IMR-90 (cell line): Measurements from ENCODE around the gene SLC6A6. TPM values are rescaled to one million over a fixed set of nuclear protein-coding genes. Genes with fewer than 3 reads are reported as not detected.

ENCODE experiments used
- ATAC-seq: fragments of 200-7000 bp; cut with Tn5 transposase; 2 replicates; pipeline ENCODE4 v1.9.1; 2020; ENCODE audit warnings: low read depth, mild to moderate bottlenecking, moderate library complexity
- BruUV-seq: library from RNA; stranded (reverse); fragments of 400-500 nt; replicated peaks from 2 replicates; lab custom pipeline; 2021; lab: Mats Ljungman, UMichigan
- CTCF ChIA-PET: fragments of 300-600 bp; formaldehyde crosslinking; extraction: SDS; loops from one replicate; lab custom pipeline; 2021; ENCODE audit warnings: antibody characterized with exemption; lab: Yijun Ruan, JAX
- POLR2A ChIA-PET: fragments of 300-600 bp; sonication (Branson Sonifier 250); formaldehyde crosslinking; loops from one replicate; lab custom pipeline; 2022; ENCODE audit warnings: antibody characterized with exemption; ENCODE audit not compliant: unreplicated experiment; lab: Charles Lee
- DNase-seq: peaks from one replicate; pipeline ENCODE4 v3.0.0; 2013
- H2AFZ ChIP-seq: replicated peaks from 2 replicates; pipeline ENCODE3; 2013; ENCODE audit warnings: low read length, mild to moderate bottlenecking; ENCODE audit not compliant: poor library complexity
- H2AK5ac ChIP-seq: 2 replicates; pipeline ENCODE4 v1.6.1; 2013; ENCODE audit warnings: low read depth, low read length, inconsistent platforms
- H2AK9ac ChIP-seq: replicated peaks from 2 replicates; pipeline ENCODE3; 2013; ENCODE audit warnings: mild to moderate bottlenecking, low read depth, low read length, moderate library complexity; ENCODE audit not compliant: poor library complexity
- H2BK120ac ChIP-seq: 2 replicates; pipeline ENCODE4 v1.6.1; 2013; ENCODE audit warnings: low read depth, low read length, inconsistent platforms
- H2BK15ac ChIP-seq: 3 replicates; pipeline ENCODE4 v1.6.1; 2013; ENCODE audit warnings: low read depth, low read length, inconsistent platforms
- H2BK20ac ChIP-seq: 2 replicates; pipeline ENCODE4 v1.6.1; 2013; ENCODE audit warnings: low read depth, mild to moderate bottlenecking, inconsistent platforms, low read length, moderate library complexity
- H2BK5ac ChIP-seq: 2 replicates; pipeline ENCODE4 v1.6.1; 2013; ENCODE audit warnings: mild to moderate bottlenecking, low read depth, low read length, inconsistent platforms; ENCODE audit not compliant: poor library complexity, severe bottlenecking
- H3K14ac ChIP-seq: replicated peaks from 2 replicates; pipeline ENCODE4 v1.6.1; 2013; ENCODE audit warnings: low read depth, low read length, inconsistent platforms
- H3K18ac ChIP-seq: 2 replicates; pipeline ENCODE4 v1.6.1; 2013; ENCODE audit warnings: low read depth, low read length, control low read depth
- H3K23ac ChIP-seq: 2 replicates; pipeline ENCODE4 v1.6.1; 2013; ENCODE audit warnings: low read depth, low read length, inconsistent platforms
- H3K27ac ChIP-seq: 2 replicates; pipeline ENCODE4 v1.5.1; 2013; ENCODE audit warnings: mild to moderate bottlenecking, control low read depth, low read length; ENCODE audit not compliant: insufficient read depth
- H3K27me3 ChIP-seq: 2 replicates; pipeline ENCODE4 v1.6.1; 2013; ENCODE audit warnings: low read length; ENCODE audit not compliant: control insufficient read depth, insufficient read depth
- H3K36me3 ChIP-seq: 2 replicates; pipeline ENCODE4 v1.6.1; 2013; ENCODE audit warnings: low read length, mixed read lengths; ENCODE audit not compliant: control insufficient read depth, insufficient read depth
- H3K4ac ChIP-seq: 2 replicates; pipeline ENCODE4 v1.6.1; 2013; ENCODE audit warnings: low read depth, low read length, inconsistent platforms
- H3K4me1 ChIP-seq: 2 replicates; pipeline ENCODE4 v1.6.1; 2013; ENCODE audit warnings: low read length, mixed read lengths; ENCODE audit not compliant: control insufficient read depth, insufficient read depth
- H3K4me2 ChIP-seq: 2 replicates; pipeline ENCODE4 v1.6.1; 2013; ENCODE audit warnings: low read depth, mild to moderate bottlenecking, control low read depth, low read length, moderate library complexity
- H3K4me3 ChIP-seq: 2 replicates; pipeline ENCODE4 v1.5.1; 2013; ENCODE audit warnings: low read depth, mild to moderate bottlenecking, control low read depth, low read length, moderate library complexity; ENCODE audit not compliant: insufficient read depth
- H3K56ac ChIP-seq: 2 replicates; pipeline ENCODE4 v1.6.1; 2013; ENCODE audit warnings: low read length, inconsistent platforms; ENCODE audit not compliant: insufficient read depth; ENCODE audit errors: extremely low read depth
- H3K79me1 ChIP-seq, 2 experiments: 2 replicates each; pipeline ENCODE4 v1.6.1; 2013; ENCODE audit warnings: low read length in 2 of 2, inconsistent platforms in 1 of 2, low read depth in 1 of 2
- H3K9ac ChIP-seq: 2 replicates; pipeline ENCODE4 v1.6.1; 2013; ENCODE audit warnings: low read depth, low read length, control low read depth
- H3K9me1 ChIP-seq: 2 replicates; pipeline ENCODE4 v1.6.1; 2013; ENCODE audit warnings: low read length, inconsistent platforms; ENCODE audit not compliant: insufficient read depth
- H3K9me3 ChIP-seq: 2 replicates; pipeline ENCODE4 v1.6.1; 2013; ENCODE audit warnings: low read length; ENCODE audit not compliant: control insufficient read depth, insufficient read depth
- H4K20me1 ChIP-seq: 2 replicates; pipeline ENCODE4 v1.6.1; 2013; ENCODE audit warnings: low read length, inconsistent platforms; ENCODE audit not compliant: insufficient read depth
- H4K5ac ChIP-seq: 2 replicates; pipeline ENCODE4 v1.6.1; 2013; ENCODE audit warnings: mild to moderate bottlenecking, low read depth, low read length, control low read depth
- H4K8ac ChIP-seq, 2 experiments: 2 replicates each; pipeline ENCODE4 v1.6.1; 2013; ENCODE audit warnings: low read depth in 2 of 2, low read length in 2 of 2, control low read depth in 1 of 2, inconsistent platforms in 1 of 2
- H4K91ac ChIP-seq: 2 replicates; pipeline ENCODE4 v1.6.1; 2013; ENCODE audit warnings: low read depth, low read length, inconsistent platforms; ENCODE audit not compliant: insufficient read depth
- BHLHE40 ChIP-seq: fragments of 150-350 bp; IDR thresholded peaks from 2 replicates; pipeline ENCODE4 v1.6.1; 2016; ENCODE audit warnings: mild to moderate bottlenecking, low read depth, low read length
- CEBPB ChIP-seq: IDR thresholded peaks from 2 replicates; pipeline ENCODE4 v1.6.1; 2012; ENCODE audit warnings: low read depth, low read length, improper control_type of control experiment
- CHD1 ChIP-seq: IDR thresholded peaks from 2 replicates; pipeline ENCODE4 v1.6.1; 2012; ENCODE audit warnings: low read depth, low read length, improper control_type of control experiment
- FOS ChIP-seq: fragments of 150-350 bp; IDR thresholded peaks from 2 replicates; pipeline ENCODE4 v1.6.1; 2016; ENCODE audit warnings: low read depth, low read length
- MAFK ChIP-seq: IDR thresholded peaks from 2 replicates; pipeline ENCODE4 v1.6.1; 2012; ENCODE audit warnings: low read depth, low read length, improper control_type of control experiment
- MAZ ChIP-seq: IDR thresholded peaks from 2 replicates; pipeline ENCODE4 v1.6.1; 2012; ENCODE audit warnings: low read depth, mild to moderate bottlenecking, low read length, improper control_type of control experiment, moderate library complexity, borderline replicate concordance
- MXI1 ChIP-seq: IDR thresholded peaks from 2 replicates; pipeline ENCODE4 v1.6.1; 2012; ENCODE audit warnings: low read depth, mild to moderate bottlenecking, low read length, moderate library complexity, borderline replicate concordance
- NFE2L2 ChIP-seq: fragments of 150-350 bp; IDR thresholded peaks from 2 replicates; pipeline ENCODE4 v1.6.1; 2016; ENCODE audit warnings: low read depth, mild to moderate bottlenecking, low read length
- POLR2A ChIP-seq: IDR thresholded peaks from 2 replicates; pipeline ENCODE4 v1.6.1; 2012; ENCODE audit warnings: mild to moderate bottlenecking, low read depth, low read length
- RAD21 ChIP-seq: IDR thresholded peaks from 2 replicates; pipeline ENCODE4 v1.6.1; 2012; ENCODE audit warnings: low read length, improper control_type of control experiment
- RCOR1 ChIP-seq: IDR thresholded peaks from 2 replicates; pipeline ENCODE4 v1.6.1; 2012; ENCODE audit warnings: mild to moderate bottlenecking, low read length, improper control_type of control experiment; ENCODE audit not compliant: insufficient replicate concordance
- RFX5 ChIP-seq: IDR thresholded peaks from 2 replicates; pipeline ENCODE4 v1.8.0; 2012; ENCODE audit warnings: low read depth, mild to moderate bottlenecking, low read length, moderate library complexity
- SMC3 ChIP-seq: fragments of 150-350 bp; IDR thresholded peaks from 2 replicates; pipeline ENCODE4 v1.6.1; 2016; ENCODE audit warnings: low read depth, mild to moderate bottlenecking, antibody characterized with exemption, low read length, moderate library complexity
- WGBS, 2 experiments: methylation state at CpG; one replicate each; pipeline versions ENCODE4 v1.1.5 to v1.1.7; 2013; ENCODE audit warnings: missing lambda C conversion rate in 2 of 2; ENCODE audit not compliant: insufficient read length in 1 of 2; ENCODE audit errors: extremely low coverage in 2 of 2; 5-methylcytosine and 5-hydroxymethylcytosine counted together
- dilution Hi-C: fragments of 300-500 bp; cut with HindIII; formaldehyde crosslinking; loops from one replicate; pipeline ENCODE4 v1.14.3; 2018; ENCODE audit warnings: low sequenced_read_pairs; ENCODE audit not compliant: unreplicated experiment
- in situ Hi-C: fragments of 300-500 bp; cut with MboI; formaldehyde crosslinking; loops from 3 replicates; pipeline ENCODE4 v1.14.3; 2019; ENCODE audit warnings: low sequenced_read_pairs, inconsistent platforms, mixed read lengths
- intact Hi-C: fragments of 100-400 bp; cut with micrococcal nuclease; formaldehyde crosslinking; loops from 2 replicates; pipeline ENCODE4 v1.10.0; 2022
- polyA plus RNA-seq, 3 experiments: library from polyadenylated mRNA; depleted of rRNA; stranded (reverse); fragments of >200 nt; gene quantifications; 2 replicates each; pipeline ENCODE4 v1.2.3, GENCODE V29; 2012; ENCODE audit warnings: low replicate concordance in 1 of 3
- total RNA-seq: library from RNA; depleted of rRNA; stranded (reverse); fragments of >200 nt; gene quantifications from 2 replicates; pipeline ENCODE4 v1.2.3, GENCODE V29; 2012
- TF ChIP-seq, protein P1 (sequence below): fragments of 150-350 bp; IDR thresholded peaks from 2 replicates; pipeline ENCODE4 v1.6.1; 2017; ENCODE audit warnings: mild to moderate bottlenecking, antibody characterized with exemption, low read length, low read depth
- TF ChIP-seq, protein P2 (sequence below): conservative IDR thresholded peaks from 2 replicates; pipeline ENCODE4 v1.5.1; 2012; ENCODE audit warnings: mild to moderate bottlenecking, low read depth, low read length, improper control_type of control experiment
- TF ChIP-seq, protein P3 (sequence below): fragments of 150-350 bp; IDR thresholded peaks from 2 replicates; pipeline ENCODE4 v1.6.1; 2016; ENCODE audit warnings: low read depth, mild to moderate bottlenecking, low read length, moderate library complexity, borderline replicate concordance

SLC6A6 gene
- total and polyA plus RNA-seq, 2 of the 4 experiments (the other 2 are of a cell fraction) = 29.9 to 39.4 TPM

DNA sequence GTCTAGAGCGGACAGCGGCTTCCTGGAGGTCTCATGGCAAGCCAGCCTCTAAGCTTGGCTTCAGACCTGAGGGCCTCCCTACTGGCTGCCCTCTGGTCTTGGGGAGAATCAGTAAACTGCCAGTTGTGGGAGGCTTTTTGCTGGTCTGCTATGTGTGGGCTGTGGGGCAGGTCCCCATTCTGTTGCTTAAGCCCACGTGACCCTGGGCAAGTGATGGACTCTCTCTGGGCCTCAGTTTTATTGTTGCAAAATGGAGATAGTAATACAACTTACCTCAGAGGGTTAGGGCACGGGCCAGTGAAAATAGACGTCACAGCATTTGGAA, 61.7 kb downstream of the SLC6A6 start:
- BruUV-seq = no TSS peak
- Histone ChIP-seq H2AFZ (no peak overlapping the region), H3K4me2 (no peak overlapping the region), H3K4me3 (no peak overlapping the region), H4K91ac (no peak overlapping the region), H4K20me1 (no peaks in the 10 kb centered on the region), H4K8ac (0 out of 4 replicates have a peak overlapping the region, but pooled peaks of 1 of the 2 experiments have one; percentile 29), H3K9me3 (no peaks in the 10 kb centered on the region), H2BK20ac (no peak overlapping the region), H3K9ac (no peak overlapping the region), H3K79me1 (peaks cover 6 to 12% of the 10 kb centered on the region in 2 experiments; a peak in 2 of 4 replicates), H3K14ac (no peak overlapping the region), H2BK15ac (no peak overlapping the region), H2BK5ac (no peak overlapping the region), H2AK5ac (no peak overlapping the region), H3K9me1 (peaks cover 16% of the 10 kb centered on the region), H4K5ac (no peak overlapping the region), H2AK9ac (no peak overlapping the region), H3K18ac (no peak overlapping the region), H3K27me3 (no peaks in the 10 kb centered on the region), H3K4ac (no peak overlapping the region), H3K23ac (no peak overlapping the region), H3K36me3 (peaks cover 56% of the 10 kb centered on the region), H2BK120ac (no peak overlapping the region), H3K56ac (no peak overlapping the region), H3K27ac (no peak overlapping the region), H3K4me1 (peaks cover 11% of the 10 kb centered on the region; the same call in 1 of the 2 replicates)
- dilution Hi-C loops (no loop called here), in situ Hi-C loops (loop anchor here (5.0 to 10.0 kb wide), 4 partner anchors 57 to 569 kb away; no protein-coding TSS in a partner anchor), intact Hi-C loops (no loop called here)
- DNase-seq (no peak), ATAC-seq (no peak)
- ChIA-PET POLR2A (no interaction called here), CTCF (interaction anchor here (1.8 kb wide), 1 partner anchor 261 kb away, joined by 8 read pairs; no protein-coding TSS in a partner anchor)
- TF ChIP-seq, protein P1, sequence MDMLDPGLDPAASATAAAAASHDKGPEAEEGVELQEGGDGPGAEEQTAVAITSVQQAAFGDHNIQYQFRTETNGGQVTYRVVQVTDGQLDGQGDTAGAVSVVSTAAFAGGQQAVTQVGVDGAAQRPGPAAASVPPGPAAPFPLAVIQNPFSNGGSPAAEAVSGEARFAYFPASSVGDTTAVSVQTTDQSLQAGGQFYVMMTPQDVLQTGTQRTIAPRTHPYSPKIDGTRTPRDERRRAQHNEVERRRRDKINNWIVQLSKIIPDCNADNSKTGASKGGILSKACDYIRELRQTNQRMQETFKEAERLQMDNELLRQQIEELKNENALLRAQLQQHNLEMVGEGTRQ = no peak
- TF ChIP-seq MXI1 (no peak), POLR2A (no peak), CHD1 (no peak), CEBPB (no peak), NFE2L2 (no peak), MAZ (no peak), RFX5 (no peak), MAFK (no peak), SMC3 (no peak), RAD21 (no peak), FOS (no peak), RCOR1 (no peak), BHLHE40 (no peak)
- TF ChIP-seq, protein P2, sequence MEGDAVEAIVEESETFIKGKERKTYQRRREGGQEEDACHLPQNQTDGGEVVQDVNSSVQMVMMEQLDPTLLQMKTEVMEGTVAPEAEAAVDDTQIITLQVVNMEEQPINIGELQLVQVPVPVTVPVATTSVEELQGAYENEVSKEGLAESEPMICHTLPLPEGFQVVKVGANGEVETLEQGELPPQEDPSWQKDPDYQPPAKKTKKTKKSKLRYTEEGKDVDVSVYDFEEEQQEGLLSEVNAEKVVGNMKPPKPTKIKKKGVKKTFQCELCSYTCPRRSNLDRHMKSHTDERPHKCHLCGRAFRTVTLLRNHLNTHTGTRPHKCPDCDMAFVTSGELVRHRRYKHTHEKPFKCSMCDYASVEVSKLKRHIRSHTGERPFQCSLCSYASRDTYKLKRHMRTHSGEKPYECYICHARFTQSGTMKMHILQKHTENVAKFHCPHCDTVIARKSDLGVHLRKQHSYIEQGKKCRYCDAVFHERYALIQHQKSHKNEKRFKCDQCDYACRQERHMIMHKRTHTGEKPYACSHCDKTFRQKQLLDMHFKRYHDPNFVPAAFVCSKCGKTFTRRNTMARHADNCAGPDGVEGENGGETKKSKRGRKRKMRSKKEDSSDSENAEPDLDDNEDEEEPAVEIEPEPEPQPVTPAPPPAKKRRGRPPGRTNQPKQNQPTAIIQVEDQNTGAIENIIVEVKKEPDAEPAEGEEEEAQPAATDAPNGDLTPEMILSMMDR = no peak
- TF ChIP-seq, protein P3, sequence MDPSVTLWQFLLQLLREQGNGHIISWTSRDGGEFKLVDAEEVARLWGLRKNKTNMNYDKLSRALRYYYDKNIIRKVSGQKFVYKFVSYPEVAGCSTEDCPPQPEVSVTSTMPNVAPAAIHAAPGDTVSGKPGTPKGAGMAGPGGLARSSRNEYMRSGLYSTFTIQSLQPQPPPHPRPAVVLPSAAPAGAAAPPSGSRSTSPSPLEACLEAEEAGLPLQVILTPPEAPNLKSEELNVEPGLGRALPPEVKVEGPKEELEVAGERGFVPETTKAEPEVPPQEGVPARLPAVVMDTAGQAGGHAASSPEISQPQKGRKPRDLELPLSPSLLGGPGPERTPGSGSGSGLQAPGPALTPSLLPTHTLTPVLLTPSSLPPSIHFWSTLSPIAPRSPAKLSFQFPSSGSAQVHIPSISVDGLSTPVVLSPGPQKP = no peak
- WGBS, 2 experiments = 93% methylated on average over 3 of the region's 5 CpGs; no CpG with 5 or more reads in 1 of the 2 experiments
